T-helper 1 cell (primary cell): Measurements from ENCODE around the gene LCN12.
"Not testable (repeated sequence)": the region's sequence is repeated elsewhere in the genome, so short reads cannot be mapped to it uniquely, and the experiment has no call there.

Experiments used
- DNase-seq, 5 donors: peaks; one replicate each; pipeline ENCODE4 v3.0.0-alpha.2; 2012 to 2020

LCN12 gene

GRCh38 chr9:136991993-136992818, 40.1 kb downstream of the LCN12 start, which contains the start of gene PAXX:
Gene PAXX (plus strand): TSS chr9:136992422. CDS start chr9:136992444, 22 bp downstream.
- peak; percentile 90 to 94 (median 91) for DNase-seq

- DNase-seq = no peak
Observed at GRCh38 chr9:136992819-136993369, 40.8 kb downstream of the LCN12 start.

- DNase-seq = no peak
Observed at GRCh38 chr9:136994180-136994887, 42.3 kb downstream of the LCN12 start.

- no peak for DNase-seq
Observed at GRCh38 chr9:136994888-136995230, 42.8 kb downstream of the LCN12 start.

- no peak for DNase-seq
Observed at GRCh38 chr9:136995362-136995761, 43.3 kb downstream of the LCN12 start.

GRCh38 chr9:136995772-136996311, 43.8 kb downstream of the LCN12 start:
- no peak for DNase-seq

- peak; percentile 13 to 55 (median 37) for DNase-seq
Observed at GRCh38 chr9:136996361-136997292, 44.6 kb downstream of the LCN12 start, which contains the start of gene CLIC3. Gene CLIC3 (minus strand): TSS chr9:136996568. CDS start chr9:136996543, 25 bp downstream.

GRCh38 chr9:136997371-136997770, 45.3 kb downstream of the LCN12 start:
- DNase-seq = no peak

GRCh38 chr9:136997830-136998234, 45.8 kb downstream of the LCN12 start:
- DNase-seq = peak in 1 of 5 donors; percentile 44

GRCh38 chr9:137000177-137000930, 48.3 kb downstream of the LCN12 start:
- peak in 1 of 5 donors; percentile 72 for DNase-seq

GRCh38 chr9:137001857-137002645, 50.0 kb downstream of the LCN12 start:
- no peak for DNase-seq

- no peak for DNase-seq
Observed at GRCh38 chr9:137002646-137003041, 50.6 kb downstream of the LCN12 start.

GRCh38 chr9:137004285-137004684, 52.2 kb downstream of the LCN12 start:
- not testable (repeated sequence) for DNase-seq
